NCI-H345 treated with DMSO at 0.1 percent for 48 hours (cell line): ENCODE measurements around the gene CRELD2.
"Not testable (repeated sequence)": the region's sequence is repeated elsewhere in the genome, so short reads cannot be mapped to it uniquely, and the experiment has no call there.

ENCODE experiments used
- DNase-seq: peaks from one replicate; lab custom pipeline; 2025; ENCODE audit not compliant: unreplicated experiment; lab: John Stamatoyannopoulos, UW

The CRELD2 gene

DNA sequence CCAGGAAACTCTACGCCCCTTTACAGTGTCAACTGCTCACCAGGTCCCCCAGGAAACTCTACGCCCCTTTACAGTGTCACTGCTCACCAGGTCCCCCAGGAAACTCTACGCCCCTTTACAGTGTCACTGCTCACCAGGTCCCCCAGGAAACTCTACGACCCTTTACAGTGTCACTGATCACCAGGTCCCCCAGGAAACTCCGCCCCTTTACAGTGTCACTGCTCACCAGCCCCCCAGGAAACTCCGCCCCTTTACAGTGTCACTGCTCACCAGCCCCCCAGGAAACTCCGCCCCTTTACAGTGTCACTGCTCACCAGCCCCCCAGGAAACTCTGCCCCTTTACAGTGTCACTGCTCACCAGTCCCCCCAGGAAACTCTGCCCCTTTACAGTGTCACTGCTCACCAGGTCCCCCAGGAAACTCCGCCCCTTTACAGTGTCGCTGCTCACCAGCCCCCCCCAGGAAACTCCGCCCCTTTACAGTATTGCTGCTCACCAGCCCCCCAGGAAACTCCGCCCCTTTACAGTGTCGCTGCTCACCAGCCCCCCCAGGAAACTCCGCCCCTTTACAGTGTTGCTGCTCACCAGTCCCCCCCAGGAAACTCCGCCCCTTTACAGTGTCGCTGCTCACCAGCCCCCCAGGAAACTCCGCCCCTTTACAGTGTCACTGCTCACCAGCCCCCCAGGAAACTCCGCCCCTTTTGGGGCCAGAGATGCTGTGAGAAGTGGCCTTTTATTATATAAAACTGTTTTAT is 26.8 kb downstream of the CRELD2 start:
- not testable (repeated sequence) for DNase-seq

DNA sequence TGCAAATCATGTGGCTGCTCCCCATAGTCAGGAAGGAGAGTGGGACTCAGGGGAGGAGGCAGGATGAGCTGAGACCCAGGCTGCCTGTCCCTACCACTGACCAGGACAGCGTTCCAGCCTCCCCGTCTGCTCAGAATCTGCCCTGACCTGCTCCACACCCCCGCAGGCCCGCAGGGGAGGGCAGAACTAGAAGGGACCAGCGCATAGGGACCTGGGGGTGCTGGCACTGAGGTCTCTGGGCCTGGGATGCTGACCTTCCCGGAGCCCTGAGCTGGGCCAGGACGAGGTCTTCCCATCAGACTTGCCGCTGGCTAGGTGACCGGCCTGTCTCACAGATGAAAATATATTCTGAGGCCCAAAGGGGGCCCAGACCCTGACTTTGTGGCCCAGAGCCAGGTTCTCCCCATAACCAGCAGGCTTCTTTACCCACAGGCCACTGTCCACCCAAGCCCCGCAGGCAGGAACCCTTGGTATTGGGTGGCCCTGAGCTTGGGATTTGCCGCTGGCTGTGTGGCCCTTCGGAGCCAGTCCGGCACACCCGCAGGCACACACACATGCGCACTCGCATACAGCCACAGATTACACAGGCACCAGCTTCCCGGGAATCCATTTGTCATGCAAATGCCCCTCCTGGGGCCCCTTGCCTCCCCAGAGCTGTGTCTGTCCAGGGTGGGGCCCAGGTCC is 28.3 kb downstream of the CRELD2 start:
- no peak for DNase-seq

DNA sequence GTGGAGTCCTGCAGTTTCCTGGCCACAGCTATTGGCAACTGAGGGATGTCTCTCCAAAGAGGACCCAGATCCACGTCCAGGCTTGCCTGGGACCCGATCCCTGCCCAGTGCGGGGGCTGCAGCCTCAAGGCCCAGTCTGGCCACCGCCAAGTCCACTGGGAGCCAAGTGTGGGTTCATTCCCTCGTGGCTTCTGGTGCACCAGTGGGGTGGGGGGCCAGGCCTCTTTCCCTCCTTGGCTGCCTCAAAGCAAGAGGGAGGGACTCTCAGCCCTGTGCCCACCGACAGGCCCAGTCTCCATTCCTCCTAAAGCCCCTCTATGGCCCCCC is 28.8 kb downstream of the CRELD2 start:
- DNase-seq, result no peak

DNA sequence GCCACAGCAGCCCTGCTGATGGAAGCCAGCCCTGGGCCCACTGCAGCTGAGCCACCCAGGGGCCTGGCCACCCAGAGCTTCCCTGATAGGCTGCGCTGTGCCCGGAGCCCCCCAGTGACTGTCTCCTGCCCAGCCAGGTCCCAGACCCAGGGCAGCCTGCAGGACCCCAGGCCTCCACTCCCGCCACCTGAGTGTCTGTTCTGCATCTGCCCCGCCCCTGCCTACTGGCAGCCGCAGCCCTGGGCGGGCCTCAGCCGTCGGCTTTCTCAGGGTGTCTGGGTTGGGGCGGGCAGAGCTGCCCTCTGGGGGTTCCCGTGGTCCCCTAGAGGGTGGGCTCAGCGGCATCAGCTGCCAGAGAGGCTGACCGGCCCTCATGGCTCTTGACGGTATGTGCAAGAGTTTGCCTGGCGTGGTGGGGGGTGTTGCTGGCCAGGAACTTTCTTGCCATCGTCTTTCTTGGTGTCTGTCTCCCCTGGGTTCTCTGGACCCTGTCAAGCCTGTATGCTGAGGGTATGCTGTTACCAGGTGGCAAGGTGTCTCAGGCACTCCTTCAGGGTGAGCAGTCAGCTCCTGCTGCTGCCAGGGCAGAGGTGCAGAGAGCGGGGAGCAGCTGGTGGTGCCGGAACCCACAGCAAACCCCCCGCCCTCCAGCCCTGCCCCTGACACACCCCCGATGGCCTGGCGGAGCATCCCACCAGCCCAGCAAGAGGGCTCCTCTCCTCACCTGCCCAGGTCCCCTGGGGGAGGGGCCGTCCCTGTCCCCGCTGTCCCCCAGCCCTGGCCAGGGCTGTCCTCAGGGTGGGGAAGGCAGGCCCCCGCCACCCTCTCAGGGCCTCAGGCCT is 29.9 kb downstream of the CRELD2 start:
- DNase-seq, result no peak

DNA sequence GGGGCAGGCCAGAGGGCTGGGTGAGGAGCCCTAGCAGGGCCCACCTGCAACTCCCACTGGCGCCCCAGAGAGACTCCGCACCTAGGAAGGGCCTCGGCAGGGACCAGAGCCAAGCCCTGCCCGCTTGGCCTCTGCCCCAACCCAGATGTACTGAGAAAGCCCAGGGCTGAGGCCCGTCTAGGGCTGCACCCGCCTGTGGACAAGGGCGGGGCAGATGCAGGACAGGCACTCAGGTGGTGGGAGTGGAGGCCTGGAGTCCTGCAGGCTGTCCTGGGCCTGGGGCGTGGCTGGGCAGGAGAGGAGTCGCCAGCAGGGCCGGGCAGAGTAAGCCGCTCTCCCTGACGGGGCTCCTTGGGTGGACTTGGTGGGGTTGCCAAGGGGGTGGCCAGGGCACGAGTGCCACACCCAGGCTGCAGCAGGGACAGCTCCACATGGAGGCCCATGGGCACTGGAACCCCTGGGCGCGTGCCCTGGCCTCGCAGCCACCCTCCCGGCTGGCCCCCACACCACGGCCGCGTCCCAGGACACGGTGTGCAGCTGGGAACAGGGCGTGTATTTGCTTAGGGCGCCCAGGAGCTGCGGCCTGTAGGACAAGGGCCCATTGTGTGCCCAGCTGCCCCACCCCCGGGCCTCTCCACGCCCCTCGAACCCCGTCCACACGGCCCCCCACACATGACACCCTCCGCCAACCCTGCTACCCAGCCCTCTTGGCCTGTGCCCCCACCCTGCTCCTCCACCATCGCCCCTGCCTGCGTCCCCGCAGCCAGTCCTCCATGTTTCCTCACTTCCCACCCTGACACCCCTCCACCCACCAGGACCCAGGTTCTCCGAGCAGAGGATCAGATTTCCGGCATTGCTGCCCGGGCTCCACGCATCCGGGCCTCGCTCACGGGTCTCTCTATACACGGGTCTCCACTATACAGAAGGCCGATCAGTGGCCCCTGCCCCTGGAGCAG is 30.8 kb downstream of the CRELD2 start:
- DNase-seq, result no peak

DNA sequence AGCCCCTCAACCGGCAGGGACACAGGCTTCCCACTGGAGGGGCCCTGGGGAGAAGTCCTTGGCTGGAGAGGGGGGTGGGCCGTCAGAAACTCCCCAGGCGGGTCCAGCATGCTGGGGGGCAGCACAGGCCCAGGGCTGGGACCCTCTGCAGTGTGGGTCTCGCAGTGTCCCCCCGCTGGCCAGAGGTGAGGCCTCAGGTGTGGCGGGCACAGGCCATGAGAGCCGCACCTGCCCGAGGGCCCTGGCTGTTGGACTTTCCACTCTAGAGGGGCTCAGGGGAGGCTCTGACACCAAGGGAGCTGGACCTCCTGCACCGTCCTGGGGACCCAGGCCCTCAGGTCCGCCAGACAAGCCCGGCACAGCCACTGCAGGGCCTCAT is 31.5 kb downstream of the CRELD2 start:
- DNase-seq, result no peak

DNA sequence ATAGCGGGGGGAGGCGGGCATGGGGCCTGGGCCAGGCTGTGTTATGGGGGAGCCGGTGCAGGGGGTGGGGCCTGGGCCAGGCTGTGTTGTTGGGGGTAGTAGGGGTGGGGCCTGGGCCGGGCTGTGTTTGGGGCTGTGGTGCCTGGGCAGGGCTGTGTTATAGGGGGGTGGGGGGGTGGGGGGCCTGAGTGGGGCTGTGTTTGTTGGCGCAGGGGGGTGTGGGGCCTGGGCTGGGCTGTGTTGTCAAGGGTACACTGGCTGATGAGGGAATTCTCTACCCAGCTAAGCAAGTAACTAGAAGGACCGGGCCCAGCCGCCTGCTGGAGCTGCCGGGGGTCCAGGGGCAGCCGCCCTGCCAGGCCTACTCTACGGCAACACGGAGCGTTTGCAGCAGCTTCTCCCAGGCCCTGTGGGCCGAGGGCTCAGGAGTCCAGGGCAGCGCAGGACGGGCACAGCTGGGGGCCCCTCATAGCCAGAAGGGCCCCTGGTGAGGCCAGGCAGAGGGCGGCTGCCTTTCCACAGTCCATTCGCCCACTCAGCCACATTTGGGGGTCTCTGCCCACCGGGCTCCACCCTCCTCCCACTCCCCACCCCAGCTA is 32.1 kb downstream of the CRELD2 start:
- DNase-seq, result no peak

DNA sequence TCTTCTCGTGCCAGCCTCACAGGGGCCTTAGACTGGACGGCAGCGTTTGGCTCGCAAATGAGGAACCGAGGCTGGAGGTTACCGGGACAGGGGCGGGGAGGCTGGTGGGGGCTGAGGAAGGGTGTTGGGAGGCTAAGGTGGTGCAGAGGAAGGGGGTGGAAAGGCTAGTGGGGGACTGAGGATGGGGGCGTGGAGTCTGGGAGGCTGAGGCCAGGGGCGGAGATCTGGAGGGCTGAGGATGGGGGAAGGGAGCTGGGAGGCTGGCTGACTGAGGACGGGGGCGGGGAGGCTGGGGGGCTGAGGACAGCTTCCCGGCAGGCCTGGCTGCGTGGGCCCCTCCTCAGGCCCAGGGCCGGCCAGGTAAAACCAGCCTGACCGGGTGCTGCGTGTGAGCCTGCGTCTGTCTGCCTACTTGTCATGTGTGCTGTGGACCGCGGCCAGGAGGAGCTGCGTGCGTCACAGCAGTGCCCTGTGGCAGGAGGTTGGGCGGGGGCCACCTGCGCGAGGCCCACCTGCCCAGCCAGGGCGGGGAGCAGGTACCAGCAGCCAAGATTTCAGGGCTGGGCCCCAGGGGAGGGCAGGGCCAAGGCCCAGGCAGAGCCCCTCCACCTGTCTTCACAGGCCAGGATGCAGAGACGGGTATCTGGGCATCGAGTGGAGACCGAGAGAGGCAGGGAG is 32.7 kb downstream of the CRELD2 start:
- DNase-seq, result no peak

DNA sequence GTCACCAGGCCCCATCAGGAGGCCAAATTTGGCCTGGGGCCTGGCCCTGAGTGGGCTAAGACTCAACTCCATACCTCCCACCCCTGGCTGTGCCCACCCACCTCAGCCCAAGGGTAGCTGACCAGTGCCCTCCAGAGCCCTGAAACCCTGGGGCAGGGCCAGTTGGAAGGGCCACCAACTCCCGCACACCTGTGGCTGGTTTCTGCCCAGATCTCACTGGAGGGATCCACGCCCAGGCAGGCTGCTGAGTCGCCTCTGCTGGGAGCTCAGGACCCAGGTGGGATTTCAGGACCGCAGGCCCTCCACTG is 33.2 kb downstream of the CRELD2 start:
- no peak for DNase-seq

DNA sequence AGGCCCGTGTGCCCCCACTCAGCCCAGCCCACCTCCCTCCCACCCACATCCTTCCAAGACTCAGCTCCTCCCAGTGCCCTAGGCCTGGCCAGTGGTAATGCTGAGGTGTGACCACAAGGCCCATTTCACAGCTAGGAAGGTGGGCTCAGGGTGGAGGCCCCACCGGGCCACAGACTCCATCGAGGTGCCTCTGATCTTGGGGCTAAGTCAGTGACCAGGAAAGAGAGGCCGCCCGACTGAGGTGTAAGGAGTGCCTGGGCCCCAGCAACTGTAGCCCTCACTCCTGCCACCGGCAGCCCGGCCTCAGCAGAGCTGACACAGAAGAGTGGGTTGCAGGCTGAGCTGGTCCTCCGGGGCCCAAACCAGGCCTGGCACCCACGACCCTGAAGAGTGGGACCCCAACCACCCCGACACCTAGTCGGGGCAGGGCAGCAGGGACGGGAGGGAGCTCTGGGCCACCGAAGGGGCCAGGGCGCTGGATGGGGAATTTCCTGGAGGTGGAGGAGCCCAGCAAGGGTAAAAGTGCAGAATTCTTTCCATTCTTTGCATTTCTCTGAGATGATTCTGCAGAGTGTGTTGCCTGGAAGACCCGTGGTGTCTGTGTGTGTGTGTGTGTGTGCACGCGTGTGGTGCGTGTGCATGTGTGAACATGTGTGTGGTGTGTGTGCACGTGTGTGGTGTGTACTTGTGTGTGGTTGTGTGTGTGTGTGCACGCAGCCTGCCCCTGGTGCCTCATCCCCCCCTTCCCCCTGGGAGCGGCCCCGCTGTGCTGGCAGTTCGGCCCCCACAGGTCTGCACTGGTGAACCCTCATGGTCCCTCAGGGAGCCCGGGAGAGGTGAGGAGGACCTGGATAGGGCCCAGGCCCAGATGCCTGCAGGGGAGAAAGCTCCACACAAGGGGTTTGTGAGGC is 33.8 kb downstream of the CRELD2 start:
- no peak for DNase-seq

DNA sequence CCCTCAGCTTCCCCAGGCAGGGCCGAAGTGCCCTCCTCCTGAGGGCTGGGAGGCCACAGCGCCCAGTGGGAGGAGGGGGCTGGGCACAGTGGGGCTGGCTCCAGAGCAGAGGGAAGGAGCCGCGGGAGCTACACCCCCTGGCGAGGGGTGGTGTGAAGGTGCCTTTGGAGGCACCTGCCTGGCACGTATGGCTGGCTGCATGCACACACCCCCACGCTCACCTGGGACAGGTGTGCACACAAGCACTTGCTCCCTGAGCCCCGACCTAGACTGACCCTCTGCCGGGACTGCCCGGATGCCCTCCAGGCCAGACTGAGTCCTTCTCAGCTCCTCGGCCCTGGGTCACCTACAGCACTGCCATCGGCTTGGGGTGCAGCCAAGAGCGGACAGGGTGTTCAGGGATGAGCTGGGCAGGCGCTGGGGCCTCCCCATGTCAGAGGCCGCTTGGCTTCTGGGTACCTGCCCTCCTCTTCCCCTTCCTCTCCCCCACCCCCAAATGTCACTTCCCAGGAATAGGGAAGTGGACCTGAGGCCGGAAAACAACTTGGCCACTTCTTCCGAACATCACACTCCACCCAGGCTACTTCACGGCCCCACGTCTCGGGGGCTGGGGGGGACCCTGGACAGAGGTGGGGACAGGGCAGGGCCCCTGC is 34.7 kb downstream of the CRELD2 start:
- no peak for DNase-seq

DNA sequence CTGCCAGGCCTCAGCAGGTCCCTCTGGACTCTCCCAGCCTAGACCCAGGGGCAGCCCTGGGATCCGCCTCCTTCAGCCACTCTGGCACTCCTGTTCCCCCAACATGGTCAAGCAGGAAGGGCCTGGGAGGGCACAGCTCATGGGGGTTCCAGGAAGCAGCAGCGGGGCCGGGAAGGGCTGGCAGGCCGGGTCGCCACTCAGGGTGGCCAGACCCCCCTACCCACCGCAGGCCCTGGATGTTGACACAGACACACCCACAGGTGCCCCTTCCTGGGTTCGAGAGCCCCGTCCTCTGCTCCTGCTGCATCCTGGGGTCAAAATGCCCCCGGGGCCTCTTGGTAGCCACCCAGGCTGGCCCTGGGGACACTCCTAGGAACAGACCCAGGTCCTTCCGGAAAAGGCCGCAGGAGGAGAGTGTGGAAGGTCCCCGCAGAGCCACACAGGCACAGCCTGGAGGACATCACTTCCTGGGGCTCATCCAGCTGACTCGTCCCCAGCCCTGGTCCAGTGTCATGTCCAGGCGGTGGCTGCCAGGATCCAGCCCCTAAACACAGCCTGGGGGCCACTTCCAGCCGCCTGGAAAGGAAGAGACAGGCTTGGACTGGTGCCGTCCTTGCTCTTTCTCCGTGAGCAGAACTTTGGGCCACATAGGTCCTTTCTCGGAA is 35.4 kb downstream of the CRELD2 start:
- no peak for DNase-seq

DNA sequence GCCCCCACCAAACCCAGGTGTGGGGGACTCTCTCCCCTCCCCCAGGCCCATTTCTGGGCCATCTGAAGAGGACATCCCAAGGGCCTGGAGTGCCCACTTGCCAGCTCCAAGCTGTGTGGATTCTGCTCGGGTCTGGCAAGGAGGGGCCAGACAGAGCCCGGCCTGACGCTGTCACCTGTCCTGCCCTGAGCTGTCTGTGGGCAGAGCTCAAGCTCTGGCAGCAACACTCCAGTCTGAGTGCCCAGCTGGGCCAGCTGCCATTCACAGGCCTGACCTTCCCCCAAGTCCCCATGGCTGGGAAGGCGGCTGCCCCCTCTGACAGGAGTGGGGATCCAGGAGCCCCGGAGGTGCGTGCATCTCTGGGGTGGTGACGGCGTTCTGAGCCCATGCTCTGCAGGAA is 35.9 kb downstream of the CRELD2 start:
- DNase-seq, result no peak

DNA sequence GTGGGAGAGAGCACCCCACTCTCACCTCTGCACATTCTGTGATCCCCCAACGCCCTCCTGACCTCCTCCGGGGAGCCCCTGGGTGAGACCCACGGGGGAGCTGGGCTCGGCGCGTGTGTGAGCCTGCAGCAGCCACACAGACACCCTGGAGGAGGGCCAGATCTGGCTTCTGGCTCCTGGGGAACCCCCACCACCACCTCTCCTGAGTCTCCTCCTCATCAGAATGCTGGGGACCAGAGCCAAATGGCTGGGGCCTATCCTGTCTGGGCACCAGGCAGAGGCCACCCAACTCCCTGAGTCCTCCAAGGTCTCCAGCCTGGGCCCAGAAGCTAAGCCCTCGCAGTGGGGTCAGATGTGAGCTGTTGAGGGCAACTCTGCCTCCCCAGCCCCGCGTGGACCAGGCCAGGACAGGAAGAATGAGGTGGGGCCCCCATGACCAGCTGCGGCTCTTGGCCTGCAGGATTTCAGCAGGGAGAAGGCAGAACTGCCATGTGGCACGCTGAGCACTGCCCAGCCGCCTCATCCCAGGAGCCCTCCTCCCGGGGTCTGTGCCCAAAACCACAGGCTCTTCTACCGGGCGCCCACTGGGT is 36.7 kb downstream of the CRELD2 start:
- DNase-seq, result no peak

DNA sequence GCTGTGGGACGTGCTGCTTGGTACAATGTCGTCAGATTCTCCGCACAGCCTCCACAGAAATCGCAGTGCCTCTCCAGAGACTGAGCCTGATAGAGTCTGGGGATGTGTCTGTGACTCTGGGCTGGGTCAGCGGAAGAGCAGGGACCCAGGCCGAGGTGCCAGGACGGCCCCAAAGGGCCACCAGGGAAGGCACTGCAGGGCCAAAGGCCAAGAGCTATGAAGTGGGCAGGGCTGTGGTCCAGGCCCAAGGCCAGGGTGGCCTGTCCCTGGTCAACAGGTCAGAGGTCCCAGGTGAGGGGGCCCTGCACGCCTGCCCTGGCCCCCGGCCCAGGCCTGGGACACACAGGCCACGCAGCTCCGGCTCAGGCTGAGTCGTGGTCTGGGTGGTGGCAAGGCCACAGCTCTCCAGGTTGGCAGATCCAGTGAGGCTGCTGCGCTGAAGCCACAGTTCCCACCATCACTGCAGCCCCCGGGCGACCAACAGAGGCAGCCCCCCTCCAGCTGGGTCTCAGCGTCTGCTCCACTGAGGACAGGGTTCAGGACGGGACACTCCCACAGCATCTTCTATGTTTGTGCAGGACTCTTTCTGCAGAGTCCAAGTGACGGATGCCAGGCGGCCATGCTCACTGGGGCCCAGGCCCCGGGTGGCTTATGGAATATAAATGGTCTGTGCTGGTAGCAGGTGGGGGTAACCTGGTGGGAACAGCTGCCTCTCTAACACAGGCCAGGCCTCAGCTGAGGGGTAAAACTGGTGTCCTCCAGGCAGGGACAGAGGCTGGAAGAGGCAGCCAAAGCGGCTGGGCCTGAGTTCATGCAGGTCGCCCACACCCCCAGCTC is 37.4 kb downstream of the CRELD2 start:
- DNase-seq, result no peak

DNA sequence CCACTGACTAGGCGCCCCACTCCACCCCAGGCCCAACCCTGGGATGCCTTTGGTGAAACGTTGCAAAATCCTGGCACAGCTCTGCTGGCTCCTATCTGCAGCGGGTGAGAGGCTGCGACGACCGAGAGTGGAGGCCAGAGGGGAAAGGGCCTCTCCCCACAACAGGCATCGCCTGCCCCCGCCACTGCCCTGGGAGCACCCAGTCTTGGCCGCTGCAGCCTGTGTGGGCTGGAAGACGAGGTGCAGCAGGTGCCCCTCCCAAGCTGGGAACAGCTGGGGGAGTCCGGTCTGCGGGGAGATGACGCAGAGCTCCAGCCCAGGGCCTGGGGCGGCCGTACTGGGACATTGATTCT is 38.0 kb downstream of the CRELD2 start:
- no peak for DNase-seq
